DND-41 (cell line): ENCODE measurements around the gene APBB1IP.
"Not testable (repeated sequence)": the region's sequence is repeated elsewhere in the genome, so short reads cannot be mapped to it uniquely, and the experiment has no call there.

ENCODE experiments used
- CTCF ChIP-seq: IDR thresholded peaks from 2 replicates; pipeline ENCODE4 v1.5.1; 2012; ENCODE audit warnings: borderline replicate concordance, low read length, moderate library complexity, mild to moderate bottlenecking; ENCODE audit not compliant: poor library complexity, severe bottlenecking; ENCODE audit errors: extremely low read depth
- EZH2 ChIP-seq: IDR thresholded peaks from 3 replicates; pipeline ENCODE4 v1.6.1; 2012; ENCODE audit warnings: borderline replicate concordance, low read depth, mild to moderate bottlenecking, moderate library complexity, low read length, inconsistent platforms; ENCODE audit not compliant: severe bottlenecking

- TF ChIP-seq EZH2, result not testable (repeated sequence)
- TF ChIP-seq CTCF, result peak; percentile 68
These were observed 168.3 kb downstream of the APBB1IP start for GRCh38 chr10:26606389-26606877.
